Natural killer cell treated with Interleukin-12 subunit alpha and Interleukin-12 subunit beta and Interleukin-15 and Interleukin-18, amount 100 ng/mL, for 72 hours (primary cell): ENCODE results near the gene NOL4L. TPM values are rescaled to one million over a fixed set of nuclear protein-coding genes. Genes with fewer than 3 reads are reported as not detected.
A peak's percentile ranks its signal among the peaks of the same experiment; 100 is the strongest.

ENCODE experiments used
- ATAC-seq, 2 donors: fragments of 150-1000 bp; cut with Tn5 transposase in 1 of 2; sonication (Bioruptor Pico), chemical (Tn5 transposase) in 1 of 2; 2 replicates each; pipeline ENCODE4 v1.10.0; 2021
- DNase-seq: peaks from one replicate; pipeline ENCODE4 v3.0.0; 2022; ENCODE audit warnings: low spot score
- H3K27ac Mint-ChIP-seq, 2 donors: 1 replicate in 1 of 2; 2 replicates in 1 of 2; pipeline ENCODE4 v1.8.0; 2022; ENCODE audit warnings: mixed read lengths in 2 of 2, mild to moderate bottlenecking in 1 of 2, moderate library complexity in 1 of 2
- H3K27me3 Mint-ChIP-seq, 2 donors: 1 replicate in 1 of 2; 2 replicates in 1 of 2; pipeline ENCODE4 v1.8.0; 2022; ENCODE audit warnings: mixed read lengths in 2 of 2
- H3K36me3 Mint-ChIP-seq: one replicate; pipeline ENCODE4 v1.8.0; 2022; ENCODE audit warnings: mixed read lengths
- H3K4me1 Mint-ChIP-seq, 2 donors: 1 replicate in 1 of 2; 2 replicates in 1 of 2; pipeline ENCODE4 v1.8.0; 2022; ENCODE audit warnings: low read depth in 2 of 2, mixed read lengths in 2 of 2, mild to moderate bottlenecking in 1 of 2
- H3K4me3 Mint-ChIP-seq: one replicate; pipeline ENCODE4 v1.8.0; 2022; ENCODE audit warnings: mixed read lengths
- H3K9me3 Mint-ChIP-seq: 2 replicates; pipeline ENCODE4 v1.8.0; 2022; ENCODE audit warnings: mixed read lengths
- total RNA-seq, 2 donors: library from RNA; stranded (reverse); gene quantifications; one replicate each; pipeline ENCODE4 v1.2.3, GENCODE V29; 2022

Gene NOL4L, protein sequence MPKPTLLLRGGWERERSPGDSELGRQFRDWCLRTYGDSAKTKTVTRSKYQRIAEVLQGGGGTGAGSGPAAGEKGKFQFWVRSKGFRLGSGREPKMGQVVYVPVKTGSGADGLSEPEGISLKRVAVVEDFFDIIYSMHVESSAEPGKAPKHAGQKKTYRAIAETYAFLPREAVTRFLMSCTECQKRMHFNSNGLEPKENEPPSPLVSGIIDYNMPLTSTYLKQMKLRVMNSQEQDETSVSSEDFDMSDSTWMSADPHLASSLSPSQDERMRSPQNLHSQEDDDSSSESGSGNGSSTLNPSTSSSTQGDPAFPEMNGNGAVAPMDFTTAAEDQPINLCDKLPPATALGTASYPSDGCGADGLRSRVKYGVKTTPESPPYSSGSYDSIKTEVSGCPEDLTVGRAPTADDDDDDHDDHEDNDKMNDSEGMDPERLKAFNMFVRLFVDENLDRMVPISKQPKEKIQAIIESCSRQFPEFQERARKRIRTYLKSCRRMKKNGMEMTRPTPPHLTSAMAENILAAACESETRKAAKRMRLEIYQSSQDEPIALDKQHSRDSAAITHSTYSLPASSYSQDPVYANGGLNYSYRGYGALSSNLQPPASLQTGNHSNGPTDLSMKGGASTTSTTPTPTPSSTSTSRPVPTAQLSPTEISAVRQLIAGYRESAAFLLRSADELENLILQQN
- total RNA-seq: 10 to 100 TPM; 20.0 to 20.1 TPM

DNA sequence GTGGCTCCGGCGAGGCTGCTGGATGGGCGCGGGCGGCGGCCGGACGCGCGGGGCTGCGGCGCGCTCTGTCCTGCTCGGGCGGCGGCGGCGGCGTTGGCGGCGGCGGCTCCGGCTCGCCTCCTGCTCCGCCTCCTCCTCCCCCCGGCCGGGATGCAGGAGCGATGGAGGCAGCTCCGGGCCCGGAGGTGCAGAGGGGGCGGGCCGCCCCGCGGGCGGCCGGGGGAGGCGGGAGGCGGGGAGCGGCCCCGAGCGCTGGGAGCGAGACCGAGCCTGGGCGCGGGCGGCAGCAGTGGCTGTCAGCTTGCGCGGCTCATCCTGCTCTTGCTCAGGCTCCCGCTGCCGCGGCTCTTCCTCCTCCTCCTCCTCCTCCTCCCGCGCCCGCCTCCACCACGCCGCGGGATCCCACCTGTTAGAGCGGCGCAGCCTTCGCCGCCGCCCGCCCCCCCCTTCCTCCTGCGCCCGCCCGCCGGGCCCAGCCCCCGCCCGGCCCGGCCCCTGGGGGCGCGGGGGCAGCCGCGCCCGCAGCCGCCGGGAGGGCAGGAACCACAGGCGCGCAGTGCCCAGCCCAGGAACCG lies at the start of gene NOL4L:
Gene NOL4L (minus strand): TSS at position 323 of the 575 bp plus-strand sequence. CDS start 443 bp downstream, outside the sequence.
- DNase-seq (no peak), ATAC-seq (peak; percentile 42 to 48)
- H3K27ac Mint-ChIP-seq: peak within 1 kb of the TSS; percentile 72 to 92
- no peaks in the 10 kb centered on the region for H3K9me3 Mint-ChIP-seq
- peaks cover 5 to 6% of the 10 kb centered on the region in 2 donors for H3K27me3 Mint-ChIP-seq
- H3K36me3 Mint-ChIP-seq: no peaks in the 10 kb centered on the region
- peaks cover 37 to 45% of the 10 kb centered on the region in 2 donors for H3K4me1 Mint-ChIP-seq
- H3K4me3 Mint-ChIP-seq: peak within 1 kb of the TSS; percentile 89

DNA sequence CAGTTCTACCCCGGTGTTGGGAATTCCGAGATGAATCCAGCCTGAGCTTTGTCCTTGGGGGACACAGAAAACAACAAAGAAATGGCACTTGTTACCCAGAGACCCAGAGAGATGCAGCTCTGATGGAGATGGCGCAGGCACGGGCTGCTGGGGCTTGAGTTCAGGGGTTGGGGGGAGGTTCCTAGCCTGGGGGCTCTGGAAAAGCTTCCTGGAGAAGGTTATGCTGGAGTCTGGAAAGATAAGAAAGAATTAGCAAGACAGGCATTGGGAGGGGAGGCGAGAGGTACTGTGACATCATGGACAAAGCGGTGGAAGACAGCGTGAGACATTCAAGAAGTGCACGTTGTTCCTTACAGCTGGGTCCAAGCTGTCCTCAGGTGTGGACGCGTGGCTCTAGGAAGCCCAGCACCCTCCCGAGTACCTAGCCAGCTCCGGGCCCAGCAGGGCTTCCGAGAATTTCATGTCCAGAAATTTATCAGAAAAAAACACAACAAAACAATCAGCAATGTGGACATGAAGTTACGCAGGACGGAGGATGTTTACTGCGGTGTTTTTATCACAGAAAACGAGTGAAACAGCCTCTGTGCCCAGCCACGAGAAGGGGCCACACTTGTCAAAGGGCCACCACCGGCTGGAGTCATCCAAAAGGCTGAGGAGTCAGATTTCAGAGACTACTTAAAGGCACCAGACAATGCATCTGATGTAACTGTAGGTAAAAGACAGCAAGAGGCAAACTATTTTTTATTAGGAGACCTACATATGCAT lies 49.1 kb upstream of the NOL4L start:
- no peak for DNase-seq
- no peak for ATAC-seq
- no peaks in the 10 kb centered on the region for H3K4me1 Mint-ChIP-seq
- no peaks in the 10 kb centered on the region for H3K36me3 Mint-ChIP-seq
- H3K27ac Mint-ChIP-seq: no peak overlapping the region
- H3K4me3 Mint-ChIP-seq: no peak overlapping the region
- H3K27me3 Mint-ChIP-seq: peaks cover 0 to 4% of the 10 kb centered on the region in 2 donors
- H3K9me3 Mint-ChIP-seq: no peaks in the 10 kb centered on the region

DNA sequence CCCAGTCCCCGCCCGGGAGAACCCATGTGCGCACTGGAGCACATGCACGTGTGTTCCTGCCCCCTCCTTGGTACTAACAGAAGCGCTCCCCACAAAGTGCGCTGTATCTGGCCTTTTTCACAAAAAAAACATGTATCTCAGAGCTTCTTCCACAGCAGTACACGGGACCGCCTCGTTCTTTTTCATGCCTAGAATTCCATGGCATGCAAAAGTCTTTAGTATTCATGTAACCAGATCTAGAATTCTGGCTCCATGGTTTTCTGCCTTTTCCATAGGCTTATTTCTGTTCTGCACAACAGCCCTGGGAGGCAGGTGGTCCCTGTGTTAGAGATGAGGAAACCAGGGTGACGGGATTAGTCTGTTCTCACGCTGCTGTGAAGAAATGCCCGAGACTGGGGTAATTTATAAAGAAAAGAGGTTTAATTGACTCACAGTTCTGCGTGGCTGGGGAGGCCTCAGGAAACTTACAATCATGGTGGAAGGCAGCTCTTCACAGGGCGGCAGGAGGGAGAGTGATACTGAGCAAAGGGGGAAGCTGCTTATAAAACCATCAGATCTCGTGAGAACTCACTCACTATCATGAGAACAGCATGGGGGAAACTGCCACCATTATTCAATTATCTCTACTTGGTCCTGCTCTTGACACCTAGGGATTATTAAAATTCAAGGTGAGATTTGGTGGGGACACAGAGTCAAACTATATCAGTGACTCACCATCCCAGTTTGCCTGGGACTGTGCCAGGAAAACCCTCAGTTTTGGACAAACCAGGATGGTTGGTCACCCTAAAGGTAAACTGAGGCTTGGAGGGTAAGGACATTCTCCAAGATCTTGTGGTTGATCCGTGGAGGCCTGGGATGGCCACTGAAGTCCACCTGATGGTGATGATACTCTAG lies 47.6 kb upstream of the NOL4L start:
- peaks cover 1 to 6% of the 10 kb centered on the region in 2 donors for H3K4me1 Mint-ChIP-seq
- no peaks in the 10 kb centered on the region for H3K36me3 Mint-ChIP-seq
- H3K27ac Mint-ChIP-seq: peak overlapping the region in 1 of 2 donors; percentile 30

DNA sequence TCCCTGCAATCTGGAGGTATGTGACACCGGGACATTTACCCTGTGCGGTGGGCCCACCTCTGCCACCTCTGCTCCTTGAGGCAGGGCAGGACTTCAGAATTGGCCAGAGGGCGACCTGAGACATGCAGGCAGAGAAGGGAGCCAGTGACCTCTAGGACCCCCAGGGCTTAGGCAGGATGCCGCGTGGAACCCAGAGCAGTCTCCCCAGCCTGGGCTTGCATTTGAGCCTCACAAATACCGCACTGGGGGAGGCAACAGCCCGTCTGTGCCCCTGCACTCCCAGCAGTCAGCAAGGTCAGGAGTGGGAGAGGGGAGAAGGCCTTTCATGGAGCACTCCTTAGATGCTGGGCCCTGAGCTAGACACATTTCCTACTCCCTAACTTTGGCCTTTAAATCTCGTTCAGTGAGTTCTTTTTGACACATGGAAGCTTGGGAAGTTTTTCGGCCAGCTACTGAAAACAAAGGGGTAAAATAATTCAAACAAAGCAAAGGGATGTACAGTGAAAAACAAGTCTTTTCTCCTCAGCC lies 46.9 kb upstream of the NOL4L start:
- Mint-ChIP-seq H3K9me3 (no peaks in the 10 kb centered on the region), H3K4me3 (no peak overlapping the region), H3K36me3 (no peaks in the 10 kb centered on the region), H3K4me1 (peaks cover 5 to 10% of the 10 kb centered on the region in 2 donors), H3K27me3 (peaks cover 0 to 4% of the 10 kb centered on the region in 2 donors), H3K27ac (peak overlapping the region in 1 of 2 donors; percentile 30)
- no peak for ATAC-seq
- DNase-seq: no peak

More for the DNA sequence above, 47.6 kb upstream of the NOL4L start:
- no peak overlapping the region for H3K4me3 Mint-ChIP-seq
- peaks cover 0 to 4% of the 10 kb centered on the region in 2 donors for H3K27me3 Mint-ChIP-seq
- no peaks in the 10 kb centered on the region for H3K9me3 Mint-ChIP-seq
- DNase-seq (no peak), ATAC-seq (no peak)

DNA sequence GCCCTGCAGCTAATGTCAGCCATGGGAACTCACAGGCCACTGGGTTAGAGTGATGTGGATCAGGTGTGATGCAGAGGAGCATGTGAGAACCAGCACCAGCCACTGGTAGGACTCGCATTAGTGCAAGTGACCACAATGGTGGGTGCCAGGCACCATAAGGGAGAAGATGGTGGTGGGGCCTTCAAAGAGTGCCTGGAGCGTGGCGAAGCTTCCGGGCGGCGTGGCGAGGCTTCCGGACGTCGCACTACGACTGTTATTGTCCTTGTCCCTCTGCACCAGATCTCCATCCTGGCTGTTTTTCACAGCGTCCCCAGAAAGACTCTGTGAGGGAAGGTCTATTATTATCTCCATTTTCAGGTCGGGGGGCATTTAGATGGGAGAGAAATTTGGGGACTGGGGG lies 44.7 kb upstream of the NOL4L start:
- no peak for DNase-seq
- no peak overlapping the region for H3K27ac Mint-ChIP-seq
- ATAC-seq: no peak

DNA sequence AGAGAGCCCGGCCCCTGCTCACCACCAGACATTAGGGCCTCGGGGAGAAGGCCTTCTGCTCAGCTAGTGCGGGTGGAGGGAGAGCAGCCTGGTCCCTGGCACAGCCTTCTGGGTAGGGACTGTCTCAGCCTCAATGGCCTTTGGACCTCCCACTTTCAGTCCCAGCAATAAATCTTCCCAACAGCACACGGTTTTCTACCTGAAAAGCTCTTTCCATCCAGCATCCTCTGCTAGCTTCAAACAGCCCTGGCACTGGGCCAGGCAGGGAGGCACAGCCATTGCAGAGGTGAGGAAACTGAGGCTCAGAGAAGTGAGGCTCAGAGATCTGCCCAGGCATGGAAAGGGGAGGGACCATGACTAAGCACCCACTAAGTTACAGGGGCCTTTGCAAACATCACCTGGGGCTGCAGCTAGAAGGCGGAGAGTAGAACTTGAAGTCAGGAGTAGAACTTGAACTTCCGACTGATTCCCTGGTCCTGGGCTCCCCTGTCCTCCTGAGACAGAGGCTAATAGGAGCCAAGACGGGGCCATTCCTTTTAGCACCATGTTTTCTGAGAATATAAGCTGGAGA lies 43.9 kb upstream of the NOL4L start:
- Mint-ChIP-seq H3K36me3 (no peaks in the 10 kb centered on the region), H3K27ac (no peak overlapping the region), H3K4me3 (no peak overlapping the region), H3K27me3 (peaks cover 0 to 4% of the 10 kb centered on the region in 2 donors), H3K9me3 (no peaks in the 10 kb centered on the region), H3K4me1 (peaks cover 5 to 10% of the 10 kb centered on the region in 2 donors)
- no peak for DNase-seq
- ATAC-seq: no peak

More for the DNA sequence above, 44.7 kb upstream of the NOL4L start:
- Mint-ChIP-seq H3K36me3 (no peaks in the 10 kb centered on the region), H3K4me3 (no peak overlapping the region), H3K27me3 (peaks cover 0 to 4% of the 10 kb centered on the region in 2 donors), H3K4me1 (peaks cover 5 to 10% of the 10 kb centered on the region in 2 donors), H3K9me3 (no peaks in the 10 kb centered on the region)

DNA sequence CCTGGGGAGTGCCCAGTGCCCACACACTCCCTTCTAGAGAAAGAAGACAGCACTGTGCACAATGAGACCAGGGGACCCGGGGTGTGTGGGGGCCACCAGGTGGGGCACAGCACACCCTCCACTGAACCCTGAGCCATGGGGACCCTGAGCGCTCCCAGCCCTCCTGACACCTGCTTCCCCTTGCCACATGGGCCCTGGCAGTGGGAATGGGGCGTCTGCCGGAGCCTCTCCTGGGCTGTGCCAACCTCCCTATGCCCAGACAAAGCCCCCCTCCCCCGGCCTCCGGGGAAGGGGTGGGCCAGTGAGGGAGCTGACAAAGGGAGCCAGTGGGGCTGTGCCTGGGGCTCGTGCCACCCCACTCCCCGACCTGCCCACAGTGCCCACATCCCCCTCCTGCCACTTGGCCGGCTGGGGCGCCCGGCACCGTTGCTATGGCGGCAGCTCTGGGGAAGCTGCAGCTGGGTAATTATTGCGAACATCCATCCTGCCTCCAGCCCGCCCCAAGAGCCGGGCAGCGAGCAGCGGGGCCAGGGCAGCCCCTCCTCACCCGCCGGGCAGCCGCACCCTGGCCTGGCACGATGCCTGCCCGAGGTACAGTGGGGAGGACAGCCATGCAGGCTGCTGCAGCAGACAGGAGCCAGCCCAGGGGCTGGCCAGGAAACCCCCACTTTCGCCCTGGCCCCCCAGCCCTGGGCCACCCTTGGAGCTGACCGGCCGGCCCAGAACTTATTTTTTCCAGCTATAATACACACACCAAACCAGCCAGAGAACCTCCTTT lies 41.9 kb upstream of the NOL4L start:
- no peaks in the 10 kb centered on the region for H3K36me3 Mint-ChIP-seq
- H3K4me1 Mint-ChIP-seq: peaks cover 5 to 10% of the 10 kb centered on the region in 2 donors
- H3K9me3 Mint-ChIP-seq: no peaks in the 10 kb centered on the region
- no peaks in the 10 kb centered on the region for H3K27me3 Mint-ChIP-seq
- H3K27ac Mint-ChIP-seq: peak overlapping the region in 1 of 2 donors; percentile 47
- DNase-seq (no peak), ATAC-seq (peak; percentile 24 to 25)
- H3K4me3 Mint-ChIP-seq: peak overlapping the region; percentile 24

DNA sequence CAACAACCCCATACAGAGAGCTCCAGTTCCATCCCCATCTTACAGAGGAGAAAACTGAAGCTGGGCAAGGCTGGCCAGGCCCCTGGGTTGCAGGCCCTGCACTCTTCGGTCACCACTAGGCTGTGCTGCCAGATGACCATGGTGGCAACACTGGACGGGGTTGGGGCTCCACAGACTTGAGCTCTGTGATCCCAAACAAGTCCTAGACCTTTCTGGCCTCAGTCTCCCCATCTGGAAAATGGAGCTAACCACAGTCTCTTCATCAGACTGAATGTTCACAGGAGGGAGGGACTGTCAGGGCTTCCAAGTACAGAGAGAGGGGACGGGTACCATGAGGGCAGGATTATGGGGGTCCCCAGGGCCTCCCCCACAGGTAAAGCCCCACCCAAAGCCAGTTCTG lies 41.3 kb upstream of the NOL4L start:
- Mint-ChIP-seq H3K36me3 (no peaks in the 10 kb centered on the region), H3K27ac (no peak overlapping the region), H3K4me1 (peaks cover 5 to 11% of the 10 kb centered on the region in 2 donors), H3K9me3 (no peaks in the 10 kb centered on the region), H3K27me3 (no peaks in the 10 kb centered on the region), H3K4me3 (no peak overlapping the region)
- no peak for DNase-seq
- ATAC-seq: no peak

DNA sequence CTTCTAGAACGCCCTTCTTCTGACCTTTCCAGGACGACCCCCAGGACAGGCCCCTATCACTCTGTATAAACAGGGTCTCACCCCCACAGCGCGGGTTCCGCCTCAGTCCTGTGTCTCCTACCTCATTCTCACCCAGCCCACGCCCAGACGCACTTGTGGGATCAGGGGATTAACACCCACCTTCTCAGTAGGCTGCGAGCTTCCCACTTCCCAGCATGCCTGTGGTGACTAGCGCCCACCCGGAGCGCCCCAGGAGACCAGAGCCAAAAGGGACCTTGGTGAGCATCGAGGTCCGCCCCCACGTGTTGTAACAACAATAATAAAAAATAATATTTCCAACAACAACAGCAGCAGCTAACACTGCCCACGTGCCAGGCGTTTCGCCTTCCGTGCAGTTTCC lies 40.9 kb upstream of the NOL4L start:
- H3K9me3 Mint-ChIP-seq: no peaks in the 10 kb centered on the region
- no peak overlapping the region for H3K27ac Mint-ChIP-seq
- ATAC-seq (no peak), DNase-seq (no peak)
- no peaks in the 10 kb centered on the region for H3K27me3 Mint-ChIP-seq
- no peak overlapping the region for H3K4me3 Mint-ChIP-seq
- no peaks in the 10 kb centered on the region for H3K36me3 Mint-ChIP-seq
- peaks cover 5 to 13% of the 10 kb centered on the region in 2 donors for H3K4me1 Mint-ChIP-seq

DNA sequence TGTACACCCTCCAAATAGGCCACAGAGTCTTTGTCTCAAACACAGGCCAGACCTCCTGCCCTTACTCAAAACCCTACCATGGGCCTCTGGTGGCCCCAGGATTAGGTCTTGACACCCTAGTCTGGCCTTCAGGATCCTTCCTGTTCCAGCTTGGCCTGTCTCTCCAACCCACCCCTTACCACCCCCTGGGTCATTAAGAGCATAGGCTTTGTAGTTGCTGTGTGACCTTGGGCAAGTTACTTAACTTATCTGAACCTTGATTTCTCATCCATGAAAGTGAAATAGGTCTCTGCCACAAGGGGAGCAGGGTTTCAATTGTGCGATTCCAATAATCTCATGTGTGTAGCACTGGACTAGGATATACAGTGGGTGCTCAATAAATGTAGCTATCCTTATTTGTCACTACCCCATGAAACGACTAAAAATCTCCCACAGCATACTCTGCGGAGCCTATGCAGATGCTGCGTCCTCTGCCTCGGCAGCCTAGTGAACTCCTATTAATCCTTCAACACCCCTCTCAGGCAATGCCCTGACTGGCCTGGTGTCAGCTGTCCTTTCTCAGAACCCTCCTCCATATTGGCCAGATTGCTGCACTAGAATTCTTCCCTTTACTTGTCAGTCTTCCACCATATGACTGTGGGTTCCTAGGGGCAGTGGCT lies 39.7 kb upstream of the NOL4L start:
- no peak for ATAC-seq
- H3K9me3 Mint-ChIP-seq: no peaks in the 10 kb centered on the region
- no peak for DNase-seq
- no peaks in the 10 kb centered on the region for H3K36me3 Mint-ChIP-seq
- peaks cover 5 to 13% of the 10 kb centered on the region in 2 donors for H3K4me1 Mint-ChIP-seq
- no peak overlapping the region for H3K4me3 Mint-ChIP-seq
- no peaks in the 10 kb centered on the region for H3K27me3 Mint-ChIP-seq
- H3K27ac Mint-ChIP-seq: no peak overlapping the region

DNA sequence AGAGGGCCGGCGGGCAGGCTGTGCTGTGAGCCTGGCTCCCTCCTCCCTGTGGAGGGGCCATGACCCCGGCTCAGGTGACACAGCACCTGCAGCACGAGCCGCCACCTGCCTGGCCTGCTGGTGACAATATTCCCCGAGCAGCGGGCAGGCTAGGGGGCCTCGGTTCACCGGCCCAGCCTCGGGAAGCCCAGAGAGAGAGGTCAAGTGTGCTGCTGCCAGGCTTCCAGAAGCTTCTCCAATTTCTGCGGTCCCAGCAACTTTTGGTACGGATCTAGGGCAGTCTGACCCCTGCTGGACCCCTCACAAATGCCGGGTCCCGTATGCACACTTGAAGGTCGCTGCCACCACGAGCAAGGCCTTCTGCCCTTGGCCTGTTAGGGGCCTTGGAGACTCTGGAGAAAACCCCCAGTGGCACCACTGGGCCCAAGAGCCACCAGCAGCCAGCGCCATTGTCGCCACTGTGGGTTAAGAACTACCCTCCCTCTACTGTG lies 38.6 kb upstream of the NOL4L start:
- Mint-ChIP-seq H3K9me3 (no peaks in the 10 kb centered on the region), H3K27me3 (peaks cover 0 to 4% of the 10 kb centered on the region in 2 donors), H3K4me3 (no peak overlapping the region), H3K4me1 (peaks cover 5 to 13% of the 10 kb centered on the region in 2 donors), H3K36me3 (no peaks in the 10 kb centered on the region), H3K27ac (no peak overlapping the region)
- no peak for ATAC-seq
- DNase-seq: no peak
